ENCODE measurements around the gene MYL1. TPM values are rescaled to one million over a fixed set of nuclear protein-coding genes. Genes with fewer than 3 reads are reported as not detected.

Gene MYL1
- total RNA-seq, 1 experiment from 2014 or later, result not detected

DNA sequence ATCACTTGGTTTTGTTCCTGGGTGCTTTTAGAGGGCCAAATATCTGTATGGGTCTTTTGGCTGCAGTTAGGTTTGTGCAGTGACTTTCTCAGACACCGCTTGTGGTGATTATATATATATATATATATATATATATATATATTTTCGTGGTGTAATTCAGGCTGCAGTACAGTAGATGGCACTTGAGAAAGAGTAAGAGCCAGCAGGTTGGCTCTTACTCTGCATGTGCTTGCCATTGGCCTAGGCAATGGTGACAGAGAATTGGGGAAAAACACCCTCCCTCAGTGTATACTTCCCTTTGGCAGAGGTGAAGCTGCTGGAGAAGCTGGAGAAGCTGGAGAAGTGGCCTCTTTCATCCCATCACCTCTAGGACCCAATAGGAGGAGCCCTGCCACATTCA, 22.2 kb upstream of the MYL1 start (continued):
- TF ChIP-seq, protein P1, sequence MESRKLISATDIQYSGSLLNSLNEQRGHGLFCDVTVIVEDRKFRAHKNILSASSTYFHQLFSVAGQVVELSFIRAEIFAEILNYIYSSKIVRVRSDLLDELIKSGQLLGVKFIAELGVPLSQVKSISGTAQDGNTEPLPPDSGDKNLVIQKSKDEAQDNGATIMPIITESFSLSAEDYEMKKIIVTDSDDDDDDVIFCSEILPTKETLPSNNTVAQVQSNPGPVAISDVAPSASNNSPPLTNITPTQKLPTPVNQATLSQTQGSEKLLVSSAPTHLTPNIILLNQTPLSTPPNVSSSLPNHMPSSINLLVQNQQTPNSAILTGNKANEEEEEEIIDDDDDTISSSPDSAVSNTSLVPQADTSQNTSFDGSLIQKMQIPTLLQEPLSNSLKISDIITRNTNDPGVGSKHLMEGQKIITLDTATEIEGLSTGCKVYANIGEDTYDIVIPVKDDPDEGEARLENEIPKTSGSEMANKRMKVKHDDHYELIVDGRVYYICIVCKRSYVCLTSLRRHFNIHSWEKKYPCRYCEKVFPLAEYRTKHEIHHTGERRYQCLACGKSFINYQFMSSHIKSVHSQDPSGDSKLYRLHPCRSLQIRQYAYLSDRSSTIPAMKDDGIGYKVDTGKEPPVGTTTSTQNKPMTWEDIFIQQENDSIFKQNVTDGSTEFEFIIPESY (IDR thresholded peaks at IDR 0.05; ENCODE audit: extremely low read depth, insufficient replicate concordance, low read length), result no peak
- TF ChIP-seq, protein P2, sequence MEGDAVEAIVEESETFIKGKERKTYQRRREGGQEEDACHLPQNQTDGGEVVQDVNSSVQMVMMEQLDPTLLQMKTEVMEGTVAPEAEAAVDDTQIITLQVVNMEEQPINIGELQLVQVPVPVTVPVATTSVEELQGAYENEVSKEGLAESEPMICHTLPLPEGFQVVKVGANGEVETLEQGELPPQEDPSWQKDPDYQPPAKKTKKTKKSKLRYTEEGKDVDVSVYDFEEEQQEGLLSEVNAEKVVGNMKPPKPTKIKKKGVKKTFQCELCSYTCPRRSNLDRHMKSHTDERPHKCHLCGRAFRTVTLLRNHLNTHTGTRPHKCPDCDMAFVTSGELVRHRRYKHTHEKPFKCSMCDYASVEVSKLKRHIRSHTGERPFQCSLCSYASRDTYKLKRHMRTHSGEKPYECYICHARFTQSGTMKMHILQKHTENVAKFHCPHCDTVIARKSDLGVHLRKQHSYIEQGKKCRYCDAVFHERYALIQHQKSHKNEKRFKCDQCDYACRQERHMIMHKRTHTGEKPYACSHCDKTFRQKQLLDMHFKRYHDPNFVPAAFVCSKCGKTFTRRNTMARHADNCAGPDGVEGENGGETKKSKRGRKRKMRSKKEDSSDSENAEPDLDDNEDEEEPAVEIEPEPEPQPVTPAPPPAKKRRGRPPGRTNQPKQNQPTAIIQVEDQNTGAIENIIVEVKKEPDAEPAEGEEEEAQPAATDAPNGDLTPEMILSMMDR (IDR thresholded peaks at IDR 0.05 in 2 of 3, conservative IDR thresholded peaks at IDR 0.05 in 1 of 3; ENCODE audit: borderline replicate concordance in 1 of 3, insufficient read depth in 1 of 3, low read depth in 2 of 3, low read length in 2 of 3), result no peak
- no peak for TF ChIP-seq SIN3A (IDR thresholded peaks at IDR 0.05; ENCODE audit: low read depth)
- no peak for TF ChIP-seq TCF7L2 (IDR thresholded peaks at IDR 0.05; ENCODE audit: borderline replicate concordance, extremely low read depth, insufficient read depth, insufficient read length)
- TF ChIP-seq ZFX (IDR thresholded peaks at IDR 0.05), result no peak
- no peak for TF ChIP-seq ELF1 (IDR thresholded peaks at IDR 0.05; ENCODE audit: borderline replicate concordance, low read depth)
- no peak for TF ChIP-seq CEBPB (IDR thresholded peaks at IDR 0.05; ENCODE audit: low read depth)

DNA sequence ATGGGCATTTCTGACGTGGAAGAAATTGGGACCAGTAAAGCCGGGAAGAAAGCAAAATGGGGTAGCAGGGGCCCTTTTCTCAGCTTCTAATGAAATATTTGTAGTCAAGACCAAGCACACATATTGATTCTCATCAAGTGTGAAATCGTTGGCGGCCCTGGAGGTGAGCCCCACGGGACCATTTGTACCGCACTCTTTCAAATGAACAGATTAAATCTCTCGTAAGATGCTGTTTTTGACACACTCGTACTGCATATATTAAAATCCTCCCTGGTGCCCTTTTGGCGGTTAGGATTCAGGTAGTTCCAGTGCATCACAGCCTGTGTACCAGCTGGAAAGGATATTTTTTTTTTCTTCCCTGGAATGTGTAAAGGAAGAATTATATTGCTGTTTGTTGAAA, 9.9 kb upstream of the MYL1 start:
- Histone ChIP-seq H3K4me1 (ENCODE audit: control insufficient read depth in 1 of 2, insufficient read depth in 2 of 2, low read length in 2 of 2) (no peaks in the 10 kb centered on the region), H4K20me1 (ENCODE audit: insufficient read depth) (no peaks in the 10 kb centered on the region), H3K9me3 (ENCODE audit: control insufficient read depth in 1 of 2, insufficient read depth in 1 of 2, low read depth in 1 of 2, low read length in 2 of 2) (no peaks in the 10 kb centered on the region), H2AFZ (ENCODE audit: low read depth, low read length, poor library complexity, severe bottlenecking) (no peak overlapping the region), H3K4me3 (replicated peaks in 1 of 2; ENCODE audit: low read depth in 1 of 2, low read length in 2 of 2) (no peak overlapping the region), H3K36me3 (ENCODE audit: control insufficient read depth in 1 of 2, insufficient read depth in 2 of 2, low read length in 2 of 2) (no peaks in the 10 kb centered on the region), H3K9ac (ENCODE audit: low read length) (no peak overlapping the region), H3K27ac (ENCODE audit: low read depth, low read length) (no peak overlapping the region), H3K27me3 (ENCODE audit: insufficient read depth, low read length) (no peaks in the 10 kb centered on the region), H3K4me2 (ENCODE audit: low read length) (no peak overlapping the region), H3K9me2 (ENCODE audit: insufficient read depth) (no peaks in the 10 kb centered on the region), H3K79me2 (ENCODE audit: insufficient read depth, low read length) (no peaks in the 10 kb centered on the region)
- ChIA-PET RAD21 (ENCODE audit: low non-redundant PET in 1 of 2, low total read pairs in 2 of 2, uncharacterized antibody in 2 of 2, unreplicated experiment in 2 of 2) (no interaction called here), CTCF (no interaction called here), POLR2A (no interaction called here)
- no TSS peak for BruUV-seq (replicated peaks)
- TF ChIP-seq SP1 (IDR thresholded peaks at IDR 0.05; ENCODE audit: low read depth), result no peak
- TF ChIP-seq ZFX (IDR thresholded peaks at IDR 0.05), result no peak
- TF ChIP-seq, protein P3, sequence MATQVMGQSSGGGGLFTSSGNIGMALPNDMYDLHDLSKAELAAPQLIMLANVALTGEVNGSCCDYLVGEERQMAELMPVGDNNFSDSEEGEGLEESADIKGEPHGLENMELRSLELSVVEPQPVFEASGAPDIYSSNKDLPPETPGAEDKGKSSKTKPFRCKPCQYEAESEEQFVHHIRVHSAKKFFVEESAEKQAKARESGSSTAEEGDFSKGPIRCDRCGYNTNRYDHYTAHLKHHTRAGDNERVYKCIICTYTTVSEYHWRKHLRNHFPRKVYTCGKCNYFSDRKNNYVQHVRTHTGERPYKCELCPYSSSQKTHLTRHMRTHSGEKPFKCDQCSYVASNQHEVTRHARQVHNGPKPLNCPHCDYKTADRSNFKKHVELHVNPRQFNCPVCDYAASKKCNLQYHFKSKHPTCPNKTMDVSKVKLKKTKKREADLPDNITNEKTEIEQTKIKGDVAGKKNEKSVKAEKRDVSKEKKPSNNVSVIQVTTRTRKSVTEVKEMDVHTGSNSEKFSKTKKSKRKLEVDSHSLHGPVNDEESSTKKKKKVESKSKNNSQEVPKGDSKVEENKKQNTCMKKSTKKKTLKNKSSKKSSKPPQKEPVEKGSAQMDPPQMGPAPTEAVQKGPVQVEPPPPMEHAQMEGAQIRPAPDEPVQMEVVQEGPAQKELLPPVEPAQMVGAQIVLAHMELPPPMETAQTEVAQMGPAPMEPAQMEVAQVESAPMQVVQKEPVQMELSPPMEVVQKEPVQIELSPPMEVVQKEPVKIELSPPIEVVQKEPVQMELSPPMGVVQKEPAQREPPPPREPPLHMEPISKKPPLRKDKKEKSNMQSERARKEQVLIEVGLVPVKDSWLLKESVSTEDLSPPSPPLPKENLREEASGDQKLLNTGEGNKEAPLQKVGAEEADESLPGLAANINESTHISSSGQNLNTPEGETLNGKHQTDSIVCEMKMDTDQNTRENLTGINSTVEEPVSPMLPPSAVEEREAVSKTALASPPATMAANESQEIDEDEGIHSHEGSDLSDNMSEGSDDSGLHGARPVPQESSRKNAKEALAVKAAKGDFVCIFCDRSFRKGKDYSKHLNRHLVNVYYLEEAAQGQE (IDR thresholded peaks at IDR 0.05; ENCODE audit: low read depth), result no peak
- no peak for TF ChIP-seq YY1 (IDR thresholded peaks at IDR 0.05; ENCODE audit: extremely low read depth, insufficient replicate concordance, low read depth, low read length)
- no peak for TF ChIP-seq SIN3A (IDR thresholded peaks at IDR 0.05; ENCODE audit: low read depth)
- no peak for TF ChIP-seq POLR2AphosphoS5 (IDR thresholded peaks at IDR 0.05; ENCODE audit: low read depth, low read length)
- ATAC-seq (no peak), DNase-seq (ENCODE audit: low read depth, low spot score) (no peak)
- intact Hi-C loops (cut with micrococcal nuclease), result no loop called here

Data from HCT116 (cell line).